OCI-LY7 (cell line): ENCODE data around the gene TTC9. TPM values are rescaled to one million over a fixed set of nuclear protein-coding genes. Genes with fewer than 3 reads are reported as not detected.

Experiments used
- BruUV-seq: library from RNA; stranded (reverse); fragments of 400-500 nt; replicated peaks from 2 replicates; lab custom pipeline; 2021; lab: Mats Ljungman, UMichigan
- CTCF ChIA-PET: fragments of 300-600 bp; sonication (Branson Sonifier 250); formaldehyde crosslinking; loops from one replicate; lab custom pipeline; 2022; ENCODE audit warnings: antibody characterized with exemption; ENCODE audit not compliant: unreplicated experiment; lab: Charles Lee
- POLR2A ChIA-PET: fragments of 300-600 bp; sonication (Branson Sonifier 250); formaldehyde crosslinking; loops from one replicate; lab custom pipeline; 2022; ENCODE audit warnings: antibody characterized with exemption; lab: Charles Lee
- DNase-seq: peaks from one replicate; pipeline ENCODE4 v3.0.0-alpha.2; 2015; ENCODE audit warnings: low spot score
- H2AFZ ChIP-seq: fragments of 200-600 bp; sonication (generic), shearing (Covaris generic); 2 replicates; pipeline ENCODE4 v1.6.1; 2014; ENCODE audit warnings: mild to moderate bottlenecking, antibody characterized with exemption, low read length, moderate library complexity
- H3K27ac ChIP-seq: fragments of 200-600 bp; sonication (generic); 2 replicates; pipeline ENCODE4 v1.5.1; 2014; ENCODE audit warnings: mixed run types, low read depth, mild to moderate bottlenecking, moderate library complexity, low read length, inconsistent platforms; ENCODE audit not compliant: poor library complexity, severe bottlenecking
- H3K36me3 ChIP-seq: fragments of 200-600 bp; sonication (generic); 2 replicates; pipeline ENCODE4 v1.6.1; 2014; ENCODE audit warnings: mild to moderate bottlenecking, antibody characterized with exemption, low read length, moderate library complexity, mixed read lengths; ENCODE audit not compliant: insufficient read depth
- H3K4me1 ChIP-seq: fragments of 200-600 bp; sonication (generic); 2 replicates; pipeline ENCODE4 v1.5.1; 2014; ENCODE audit warnings: mild to moderate bottlenecking, low read length; ENCODE audit not compliant: insufficient read depth, poor library complexity, severe bottlenecking
- H3K4me2 ChIP-seq: fragments of 200-600 bp; sonication (generic); 2 replicates; pipeline ENCODE4 v1.6.1; 2014; ENCODE audit warnings: mild to moderate bottlenecking, low read length
- H3K4me3 ChIP-seq: fragments of 200-600 bp; sonication (generic); 2 replicates; pipeline ENCODE4 v1.5.1; 2014; ENCODE audit warnings: mild to moderate bottlenecking, low read depth, low read length; ENCODE audit not compliant: poor library complexity, severe bottlenecking
- H3K79me2 ChIP-seq: fragments of 200-600 bp; sonication (generic); 2 replicates; pipeline ENCODE4 v1.6.1; 2016; ENCODE audit warnings: low read depth, mild to moderate bottlenecking, low read length, moderate library complexity, mixed read lengths; ENCODE audit not compliant: insufficient read depth
- H3K9me2 ChIP-seq: fragments of 200-600 bp; sonication (generic); 2 replicates; pipeline ENCODE4 v1.6.1; 2016; ENCODE audit warnings: mild to moderate bottlenecking, low read length, mixed read lengths; ENCODE audit not compliant: insufficient read depth
- H3K9me3 ChIP-seq: fragments of 200-600 bp; sonication (generic); 2 replicates; pipeline ENCODE4 v1.6.1; 2014; ENCODE audit warnings: mild to moderate bottlenecking, mixed run types, low read length, mixed read lengths
- H4K20me1 ChIP-seq: fragments of 200-600 bp; sonication (generic); 2 replicates; pipeline ENCODE4 v1.6.1; 2014; ENCODE audit warnings: mild to moderate bottlenecking, antibody characterized with exemption, low read length, moderate library complexity, mixed read lengths; ENCODE audit not compliant: insufficient read depth
- EZH2phosphoT487 ChIP-seq: fragments of 200-600 bp; sonication (generic); IDR thresholded peaks from 2 replicates; pipeline ENCODE4 v1.6.1; 2018; ENCODE audit warnings: low read depth, borderline replicate concordance, mild to moderate bottlenecking, mixed run types, antibody characterized with exemption, low read length, moderate library complexity, mixed read lengths
- intact Hi-C: fragments of 100-400 bp; cut with micrococcal nuclease; formaldehyde crosslinking; loops from one replicate; pipeline ENCODE4 v1.10.0; 2022; ENCODE audit not compliant: unreplicated experiment
- total RNA-seq, 2 experiments: library from RNA; depleted of rRNA in 1 of 2; stranded (reverse); fragments of >200 nt in 1 of 2; shearing (Covaris generic) in 1 of 2; gene quantifications; 2 replicates each; pipeline ENCODE4 v1.2.3, GENCODE V29; 2014 to 2022
- TF ChIP-seq, protein P1 (sequence below): fragments of 200-600 bp; sonication (generic); conservative IDR thresholded peaks from 2 replicates; pipeline ENCODE4 v1.5.1; 2014; ENCODE audit warnings: mild to moderate bottlenecking, antibody characterized with exemption, low read length, moderate library complexity, mixed read lengths

TTC9 gene
- total RNA-seq, 2 experiments from 2014 or later: 11.0 to 13.0 TPM

- no peak overlapping the region for H2AFZ ChIP-seq
- no peaks in the 10 kb centered on the region for H3K36me3 ChIP-seq
- no peak for DNase-seq
- H3K4me1 ChIP-seq: peaks cover 7% of the 10 kb centered on the region
- no peak overlapping the region for H3K27ac ChIP-seq
- no peaks in the 10 kb centered on the region for H4K20me1 ChIP-seq
- no peak overlapping the region for H3K4me2 ChIP-seq
- BruUV-seq: no TSS peak
- H3K9me3 ChIP-seq: no peaks in the 10 kb centered on the region
- CTCF ChIA-PET: no interaction called here
- H3K9me2 ChIP-seq: no peaks in the 10 kb centered on the region
- TF ChIP-seq EZH2phosphoT487: no peak
- TF ChIP-seq, protein P1, sequence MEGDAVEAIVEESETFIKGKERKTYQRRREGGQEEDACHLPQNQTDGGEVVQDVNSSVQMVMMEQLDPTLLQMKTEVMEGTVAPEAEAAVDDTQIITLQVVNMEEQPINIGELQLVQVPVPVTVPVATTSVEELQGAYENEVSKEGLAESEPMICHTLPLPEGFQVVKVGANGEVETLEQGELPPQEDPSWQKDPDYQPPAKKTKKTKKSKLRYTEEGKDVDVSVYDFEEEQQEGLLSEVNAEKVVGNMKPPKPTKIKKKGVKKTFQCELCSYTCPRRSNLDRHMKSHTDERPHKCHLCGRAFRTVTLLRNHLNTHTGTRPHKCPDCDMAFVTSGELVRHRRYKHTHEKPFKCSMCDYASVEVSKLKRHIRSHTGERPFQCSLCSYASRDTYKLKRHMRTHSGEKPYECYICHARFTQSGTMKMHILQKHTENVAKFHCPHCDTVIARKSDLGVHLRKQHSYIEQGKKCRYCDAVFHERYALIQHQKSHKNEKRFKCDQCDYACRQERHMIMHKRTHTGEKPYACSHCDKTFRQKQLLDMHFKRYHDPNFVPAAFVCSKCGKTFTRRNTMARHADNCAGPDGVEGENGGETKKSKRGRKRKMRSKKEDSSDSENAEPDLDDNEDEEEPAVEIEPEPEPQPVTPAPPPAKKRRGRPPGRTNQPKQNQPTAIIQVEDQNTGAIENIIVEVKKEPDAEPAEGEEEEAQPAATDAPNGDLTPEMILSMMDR: no peak
- intact Hi-C loops: no loop called here
- H3K4me3 ChIP-seq: no peak overlapping the region
- H3K79me2 ChIP-seq: no peaks in the 10 kb centered on the region
- POLR2A ChIA-PET: no interaction called here
Measured at GRCh38 chr14:70716958-70717357, 75.2 kb downstream of the TTC9 start.

GRCh38 chr14:70718383-70719118 lies 76.8 kb downstream of the TTC9 start:
- BruUV-seq: no TSS peak
- TF ChIP-seq, protein P1: no peak
- TF ChIP-seq EZH2phosphoT487: no peak
- DNase-seq: no peak
- ChIA-PET POLR2A (interaction anchor here (0.6 to 1.0 kb wide), 3 partner anchors 52 to 949 kb away, joined by 3 read pairs; no protein-coding TSS in a partner anchor), CTCF (no interaction called here)
- no peak overlapping the region for H3K4me2 ChIP-seq
- no peak overlapping the region for H3K4me3 ChIP-seq
- H3K4me1 ChIP-seq: peaks cover 5% of the 10 kb centered on the region
- no peaks in the 10 kb centered on the region for H4K20me1 ChIP-seq
- H3K27ac ChIP-seq: no peak overlapping the region
- H3K36me3 ChIP-seq: no peaks in the 10 kb centered on the region
- H2AFZ ChIP-seq: no peak overlapping the region
- H3K9me3 ChIP-seq: no peaks in the 10 kb centered on the region
- intact Hi-C loops: no loop called here
- H3K9me2 ChIP-seq: no peaks in the 10 kb centered on the region
- H3K79me2 ChIP-seq: no peaks in the 10 kb centered on the region

GRCh38 chr14:70721542-70721941 lies 79.8 kb downstream of the TTC9 start:
- no TSS peak for BruUV-seq
- H3K27ac ChIP-seq: no peak overlapping the region
- no peaks in the 10 kb centered on the region for H3K9me2 ChIP-seq
- no peak overlapping the region for H3K4me2 ChIP-seq
- ChIA-PET CTCF (no interaction called here), POLR2A (no interaction called here)
- no peaks in the 10 kb centered on the region for H3K79me2 ChIP-seq
- H3K36me3 ChIP-seq: no peaks in the 10 kb centered on the region
- no peaks in the 10 kb centered on the region for H4K20me1 ChIP-seq
- no peak overlapping the region for H3K4me3 ChIP-seq
- intact Hi-C loops: no loop called here
- no peak for DNase-seq
- H3K9me3 ChIP-seq: no peaks in the 10 kb centered on the region
- TF ChIP-seq, protein P1: no peak
- no peak for TF ChIP-seq EZH2phosphoT487
- H3K4me1 ChIP-seq: no peaks in the 10 kb centered on the region
- no peak overlapping the region for H2AFZ ChIP-seq
